Embryonic facial prominence (tissue), 1 donor: ENCODE measurements around the gene COMP.
"Not testable (repeated sequence)": the region's sequence is repeated elsewhere in the genome, so short reads cannot be mapped to it uniquely, and the experiment has no call there.

Experiments
- DNase-seq: peaks from one replicate; pipeline ENCODE4 v3.0.0-alpha.2; 2016; ENCODE audit errors: extremely low spot score

The COMP gene

DNA sequence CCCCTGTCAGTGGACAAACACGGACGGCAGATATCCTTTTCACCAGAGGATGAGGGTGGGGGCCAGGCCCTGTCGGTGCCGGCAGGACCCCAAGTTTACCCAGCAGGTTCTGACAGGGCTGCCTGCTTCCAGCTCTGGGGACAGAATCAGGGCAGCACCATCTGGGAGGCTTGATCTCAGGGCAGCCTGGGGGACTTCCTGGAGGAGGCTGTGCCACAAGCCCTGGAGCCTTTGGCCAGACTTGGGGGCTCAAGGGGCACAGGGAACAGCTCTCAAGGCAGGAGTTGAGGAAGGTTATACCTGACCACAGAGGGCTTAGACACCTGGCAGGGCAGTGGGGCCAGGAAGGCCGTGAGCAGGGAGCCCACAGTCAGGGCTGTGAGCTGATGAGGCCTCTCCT lies 45.2 kb downstream of the COMP start:
- no peak for DNase-seq

- DNase-seq = no peak
Observed at GRCh38 chr19:18745012-18745735, 45.9 kb downstream of the COMP start.

GRCh38 chr19:18743784-18744418 lies 47.2 kb downstream of the COMP start:
- DNase-seq = no peak

GRCh38 chr19:18742838-18743783 lies 48.0 kb downstream of the COMP start:
- DNase-seq = no peak

DNA sequence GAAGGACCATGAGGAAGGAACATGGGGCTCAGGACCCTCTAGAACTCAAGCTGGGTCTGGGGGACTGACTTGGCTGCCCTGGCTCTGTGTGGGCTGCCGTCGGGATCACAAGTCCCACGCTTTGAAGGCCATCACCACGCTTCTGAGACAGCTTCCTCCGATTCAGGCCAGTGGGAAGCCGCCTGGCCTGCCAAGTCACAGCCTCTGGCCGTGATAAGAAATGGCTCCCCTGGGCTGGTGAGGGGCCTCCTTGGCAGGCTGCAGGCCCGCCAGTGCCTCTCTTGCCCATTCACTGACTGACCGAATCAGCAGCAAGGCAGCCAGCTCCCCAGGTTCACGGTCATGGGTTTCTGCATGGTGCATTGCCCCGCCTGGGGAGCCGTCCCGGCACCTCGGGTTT lies 48.8 kb downstream of the COMP start:
- DNase-seq = no peak

DNA sequence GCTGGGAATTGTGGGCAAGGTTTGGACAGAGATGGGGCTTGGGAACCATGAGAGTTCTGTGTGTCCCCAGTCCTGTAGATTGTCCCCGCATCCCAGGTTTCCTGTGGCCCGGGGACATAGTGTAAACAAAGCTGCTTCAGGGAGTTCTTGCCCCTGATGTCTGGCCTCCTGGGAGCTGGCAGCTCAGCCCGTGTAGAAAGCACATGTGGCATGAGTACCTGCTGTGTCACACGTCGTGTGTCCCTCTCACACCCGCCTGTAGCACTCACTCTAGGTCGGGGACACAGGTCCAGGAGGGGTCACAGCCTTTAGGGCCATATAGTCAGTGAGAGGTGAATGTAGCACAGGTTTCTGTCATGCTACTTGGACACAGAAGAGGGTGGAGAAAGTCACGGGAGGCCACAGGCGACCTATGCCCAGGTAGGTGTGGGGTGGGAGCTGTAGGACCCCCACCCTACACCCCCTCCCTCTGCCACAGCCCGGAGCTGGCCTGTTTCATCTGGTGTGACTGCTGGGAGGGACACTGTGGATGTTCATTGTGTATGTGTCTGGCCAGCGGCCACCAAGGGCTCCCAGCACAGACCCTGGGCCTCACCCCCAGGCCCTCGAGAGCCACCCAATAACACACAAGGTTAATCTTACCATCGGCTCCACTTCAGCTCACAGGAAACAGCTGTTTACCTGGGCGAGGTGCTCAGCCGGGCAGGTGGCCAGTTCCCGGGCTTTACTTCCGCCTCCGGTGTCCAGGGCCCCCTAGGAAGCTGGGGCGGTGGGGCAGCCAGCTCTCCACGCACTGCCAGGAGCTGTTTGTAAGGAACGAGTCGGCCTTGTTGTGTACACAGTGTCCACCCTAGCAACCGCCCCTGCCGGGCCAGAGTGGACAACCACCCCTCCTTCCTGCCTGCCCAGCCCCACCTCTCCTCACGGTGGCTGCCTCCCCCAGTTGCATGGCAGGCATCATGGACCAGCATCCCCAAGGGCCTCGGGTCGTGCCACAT lies 49.7 kb downstream of the COMP start:
- no peak for DNase-seq

- DNase-seq = no peak
Observed at GRCh38 chr19:18738961-18739690, 52.0 kb downstream of the COMP start.

- DNase-seq = no peak
Observed at GRCh38 chr19:18737954-18738351, 53.2 kb downstream of the COMP start.

GRCh38 chr19:18737337-18737953 lies 53.7 kb downstream of the COMP start:
- DNase-seq = no peak

- no peak for DNase-seq
Observed at GRCh38 chr19:18736415-18737336, 54.4 kb downstream of the COMP start.

GRCh38 chr19:18735752-18736151 lies 55.4 kb downstream of the COMP start:
- DNase-seq = no peak

DNA sequence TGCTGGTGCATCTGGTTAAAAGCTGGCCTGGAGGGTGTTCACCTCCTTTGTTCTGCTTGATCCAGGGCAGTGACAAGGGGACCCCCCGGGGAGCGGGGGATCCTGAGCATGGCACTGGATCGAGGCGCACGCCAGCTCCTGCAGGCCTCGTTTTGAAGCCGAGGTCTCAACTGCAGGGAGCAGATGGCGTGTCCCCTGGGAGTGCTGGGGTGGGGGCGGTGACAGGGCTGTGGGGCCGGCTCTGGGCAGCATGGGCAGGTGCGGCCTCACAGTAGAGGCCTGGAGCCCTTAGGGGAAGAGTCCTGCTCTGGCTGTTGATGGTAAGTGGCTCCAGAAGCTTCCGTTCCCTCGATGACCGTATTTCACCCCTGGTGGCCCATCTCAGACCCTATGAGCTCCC lies 55.8 kb downstream of the COMP start:
- no peak for DNase-seq

GRCh38 chr19:18733762-18734332 lies 57.3 kb downstream of the COMP start:
- DNase-seq = not testable (repeated sequence)

- peak; percentile 38 for DNase-seq
Observed at GRCh38 chr19:18733196-18733647, 57.9 kb downstream of the COMP start.
